ENCODE data around the gene PHPT1. TPM values are rescaled to one million over a fixed set of nuclear protein-coding genes. Genes with fewer than 3 reads are reported as not detected.

Gene PHPT1
- total RNA-seq, 2 donors from 2014 or later, result 140 to 154 TPM

DNA sequence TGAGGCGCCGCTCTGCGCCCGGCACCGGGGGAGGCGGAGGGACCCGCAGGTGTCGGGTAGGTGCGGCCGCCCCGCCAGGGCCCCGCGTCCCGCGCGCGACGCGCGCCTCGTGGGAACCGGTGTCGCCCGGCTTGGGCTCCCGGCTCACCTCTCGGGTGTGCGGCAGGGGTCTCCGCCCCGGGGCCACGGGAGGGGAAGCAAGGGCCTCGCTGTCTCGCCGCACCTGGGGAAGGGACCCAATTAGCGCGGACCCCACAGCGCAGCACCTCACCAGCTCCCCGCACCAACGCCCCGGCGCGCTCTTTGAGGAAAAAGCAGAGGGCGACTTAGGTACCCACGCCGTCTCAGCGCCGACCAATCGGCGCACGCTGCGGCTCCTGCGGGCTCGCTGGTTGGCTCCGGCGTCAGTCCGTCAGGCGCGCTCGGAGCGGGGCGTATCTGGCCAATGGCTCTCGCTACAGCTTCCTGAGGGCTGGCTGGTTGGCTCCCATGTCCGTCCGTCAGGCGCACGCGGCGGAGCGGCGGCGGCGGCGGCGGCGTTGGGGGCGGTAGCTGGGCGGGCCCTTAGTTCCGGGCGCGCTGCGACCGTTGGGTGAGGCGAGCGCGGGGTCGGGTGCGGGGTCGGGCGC is 36.9 kb downstream of the PHPT1 start, which contains the start of gene TRAF2:
Gene TRAF2, plus strand, starts transcription at position 567 of the 629 bp plus-strand sequence. CDS start 12,225 bp downstream, outside the sequence.
- TF ChIP-seq, protein P1, sequence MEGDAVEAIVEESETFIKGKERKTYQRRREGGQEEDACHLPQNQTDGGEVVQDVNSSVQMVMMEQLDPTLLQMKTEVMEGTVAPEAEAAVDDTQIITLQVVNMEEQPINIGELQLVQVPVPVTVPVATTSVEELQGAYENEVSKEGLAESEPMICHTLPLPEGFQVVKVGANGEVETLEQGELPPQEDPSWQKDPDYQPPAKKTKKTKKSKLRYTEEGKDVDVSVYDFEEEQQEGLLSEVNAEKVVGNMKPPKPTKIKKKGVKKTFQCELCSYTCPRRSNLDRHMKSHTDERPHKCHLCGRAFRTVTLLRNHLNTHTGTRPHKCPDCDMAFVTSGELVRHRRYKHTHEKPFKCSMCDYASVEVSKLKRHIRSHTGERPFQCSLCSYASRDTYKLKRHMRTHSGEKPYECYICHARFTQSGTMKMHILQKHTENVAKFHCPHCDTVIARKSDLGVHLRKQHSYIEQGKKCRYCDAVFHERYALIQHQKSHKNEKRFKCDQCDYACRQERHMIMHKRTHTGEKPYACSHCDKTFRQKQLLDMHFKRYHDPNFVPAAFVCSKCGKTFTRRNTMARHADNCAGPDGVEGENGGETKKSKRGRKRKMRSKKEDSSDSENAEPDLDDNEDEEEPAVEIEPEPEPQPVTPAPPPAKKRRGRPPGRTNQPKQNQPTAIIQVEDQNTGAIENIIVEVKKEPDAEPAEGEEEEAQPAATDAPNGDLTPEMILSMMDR (IDR thresholded peaks at IDR 0.05), result no peak
- Histone ChIP-seq H3K4me3 (peak within 1 kb of the TSS; percentile 80 to 97), H3K4me1 (peaks cover 0 to 34% of the 10 kb centered on the region in 2 donors), H3K9me3 (no peaks in the 10 kb centered on the region), H3K36me3 (no peaks in the 10 kb centered on the region), H3K27ac (peak within 1 kb of the TSS; percentile 79 to 90), H3K27me3 (no peaks in the 10 kb centered on the region)
- DNase-seq (ENCODE audit: low spot score), result peak; percentile 97

- no peaks in the 10 kb centered on the region for H3K9me3 ChIP-seq
- TF ChIP-seq, protein P1 (IDR thresholded peaks at IDR 0.05), result no peak
- no peaks in the 10 kb centered on the region for H3K36me3 ChIP-seq
- no peak for DNase-seq (ENCODE audit: low spot score)
- no peaks in the 10 kb centered on the region for H3K27me3 ChIP-seq
- peaks cover 0 to 28% of the 10 kb centered on the region in 2 donors for H3K4me1 ChIP-seq
- H3K4me3 ChIP-seq, result peak overlapping the region; percentile 80 to 97
- H3K27ac ChIP-seq, result peak overlapping the region; percentile 79 to 90
Observed at GRCh38 chr9:136886610-136887597, 37.7 kb downstream of the PHPT1 start.

GRCh38 chr9:136888454-136888853 is 39.2 kb downstream of the PHPT1 start:
- DNase-seq (ENCODE audit: low spot score), result no peak
- H3K9me3 ChIP-seq, result no peaks in the 10 kb centered on the region
- no peak overlapping the region for H3K27ac ChIP-seq
- peaks cover 4% of the 10 kb centered on the region for H3K36me3 ChIP-seq
- no peak overlapping the region for H3K4me3 ChIP-seq
- peaks cover 0 to 17% of the 10 kb centered on the region in 2 donors for H3K4me1 ChIP-seq
- TF ChIP-seq, protein P1 (IDR thresholded peaks at IDR 0.05), result no peak
- no peaks in the 10 kb centered on the region for H3K27me3 ChIP-seq

- DNase-seq (ENCODE audit: low spot score), result no peak
Observed at GRCh38 chr9:136889858-136890257, 40.6 kb downstream of the PHPT1 start.

DNA sequence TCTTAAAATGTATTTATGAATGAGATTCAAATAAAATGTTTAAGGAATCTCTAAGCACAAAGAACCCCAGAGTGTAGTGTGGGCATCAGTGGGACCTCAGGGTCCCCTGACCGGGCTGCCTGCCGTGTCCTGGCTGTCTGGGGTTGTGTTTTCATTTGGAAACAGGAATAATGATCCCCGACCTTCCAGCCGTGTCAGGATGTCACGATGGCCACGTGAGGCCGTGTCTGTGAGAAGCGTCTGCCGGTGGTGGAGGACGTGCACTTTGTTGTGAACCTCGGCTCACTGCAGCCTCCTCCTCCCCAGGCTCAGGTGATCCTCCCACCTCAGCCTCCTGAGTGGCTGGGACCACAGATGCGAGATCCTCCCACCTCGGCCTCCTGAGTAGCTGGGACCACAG is 41.5 kb downstream of the PHPT1 start:
- Histone ChIP-seq H3K36me3 (peaks cover 4% of the 10 kb centered on the region), H3K27me3 (no peaks in the 10 kb centered on the region), H3K4me3 (no peak overlapping the region), H3K4me1 (peaks cover 0 to 13% of the 10 kb centered on the region in 2 donors), H3K27ac (no peak overlapping the region), H3K9me3 (no peaks in the 10 kb centered on the region)
- no peak for DNase-seq (ENCODE audit: low spot score)
- TF ChIP-seq, protein P1 (IDR thresholded peaks at IDR 0.05), result no peak

More at GRCh38 chr9:136889858-136890257, 40.6 kb downstream of the PHPT1 start:
- H3K27me3 ChIP-seq, result no peaks in the 10 kb centered on the region
- peaks cover 0 to 17% of the 10 kb centered on the region in 2 donors for H3K4me1 ChIP-seq
- no peak overlapping the region for H3K27ac ChIP-seq
- H3K9me3 ChIP-seq, result no peaks in the 10 kb centered on the region
- H3K36me3 ChIP-seq, result peaks cover 4% of the 10 kb centered on the region
- TF ChIP-seq, protein P1 (IDR thresholded peaks at IDR 0.05), result no peak
- no peak overlapping the region for H3K4me3 ChIP-seq

Measured in right atrium auricular region (tissue), 2 donors.